A673 (cell line): ENCODE measurements around the gene PPP2R5C.

ENCODE experiments used
- CTCF ChIP-seq: fragments of 300-800, 200-600 bp; sonication (generic); conservative IDR thresholded peaks from 2 replicates; pipeline ENCODE4 v1.5.1; 2017; ENCODE audit warnings: low read depth, mild to moderate bottlenecking, antibody characterized with exemption, low read length, moderate library complexity, mixed read lengths
- EZH2 ChIP-seq: fragments of 200-600 bp; sonication (generic); IDR thresholded peaks from 2 replicates; pipeline ENCODE4 v1.6.1; 2017; ENCODE audit warnings: borderline replicate concordance, low read depth, mild to moderate bottlenecking, mixed read lengths, antibody characterized with exemption, low read length; ENCODE audit not compliant: poor library complexity, severe bottlenecking

- no peak for TF ChIP-seq CTCF
- TF ChIP-seq EZH2, result no peak
Observed at GRCh38 chr14:101878822-101879528, 117.5 kb downstream of the PPP2R5C start.
